Left colon (tissue), 2 donors: ENCODE data around the gene FAM20C. TPM values are rescaled to one million over a fixed set of nuclear protein-coding genes. Genes with fewer than 3 reads are reported as not detected.
A peak's percentile ranks its signal among the peaks of the same experiment; 100 is the strongest.

ENCODE experiments used
- ATAC-seq: fragments of 200-7000 bp; cut with Tn5 transposase; one replicate; pipeline ENCODE4 v1.9.1; 2020; ENCODE audit warnings: mild to moderate bottlenecking, moderate library complexity
- DNase-seq, 2 donors: peaks; one replicate each; pipeline ENCODE4 v3.0.0-alpha.2; 2020
- intact Hi-C, 2 donors: fragments of 100-400 bp; cut with DNase I in 1 of 2; cut with micrococcal nuclease in 1 of 2; formaldehyde crosslinking; loops; one replicate each; pipeline versions ENCODE4 v1.11.2 to v1.14.0; 2022; cut with DNase I, micrococcal nuclease
- long read RNA-seq: library from polyadenylated mRNA; unstranded; transcript quantifications from one replicate; pipeline ENCODE4 v2.0.0, GENCODE V29; 2021
- total RNA-seq, 2 donors: library from RNA; stranded (reverse); fragmentation: NEBNext Ultra II Directional; extraction: Animal tissue kit (Norgen Biotek cat#: 25700); gene quantifications; one replicate each; pipeline ENCODE4 v1.2.1, GENCODE V29; 2021
- donor health status: DM: no; HTN: no; CAD: no.
- donor health status: DM: yes; HTN: yes; CAD: no.

FAM20C gene
- total RNA-seq, result 10 to 100 TPM; 11.3 to 16.9 TPM
- long read RNA-seq, transcript FAM20C-201 (10 exons, 2,751 nt), result major isoform, 32 of 41 reads
- long read RNA-seq, partial matches to known transcripts, result 5 of 41 reads
- long read RNA-seq, other reads (novel, unspliced or antisense), result 1 of 41 reads

DNA sequence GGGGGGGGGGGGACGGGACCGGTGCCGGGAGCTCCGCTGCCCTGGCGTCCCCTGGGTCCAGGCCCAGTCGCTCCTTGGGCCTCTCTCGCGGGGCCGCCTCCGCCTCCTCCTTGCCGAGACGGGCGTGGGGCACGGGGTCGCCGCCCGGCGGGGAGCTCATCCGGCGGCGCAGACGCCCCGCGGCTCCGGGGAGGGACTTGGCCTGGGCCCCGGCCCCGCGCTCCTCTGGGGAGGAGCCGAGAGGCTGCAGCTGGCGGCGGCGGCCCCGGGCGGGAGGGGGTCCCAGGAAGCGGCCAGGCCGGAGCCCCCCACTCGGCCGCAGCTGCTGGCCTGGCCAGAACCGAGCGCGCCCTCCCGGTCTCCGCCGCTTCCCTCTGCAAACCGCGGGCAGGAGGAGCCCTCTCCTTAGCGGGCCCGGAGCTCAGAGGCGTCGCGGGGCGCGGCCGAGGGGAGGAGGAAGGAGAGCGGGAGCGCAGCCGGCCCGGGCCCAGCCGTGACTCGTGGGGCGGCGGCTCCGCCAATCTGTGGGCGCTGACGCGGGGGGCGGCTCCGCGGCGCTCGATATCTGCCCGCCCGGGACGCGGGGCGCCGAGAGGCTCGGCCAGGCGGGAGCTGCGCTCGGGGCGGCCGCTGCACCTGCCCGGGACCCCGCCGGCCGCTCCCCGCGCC lies at the start of gene FAM20C:
TSS of gene FAM20C (plus strand) at position 591 of the 669 bp plus-strand sequence. CDS start 629 bp downstream, outside the sequence.
- DNase-seq (peak; percentile 78 to 83), ATAC-seq (peak; percentile 87)
- intact Hi-C loops, result no loop called here

DNA sequence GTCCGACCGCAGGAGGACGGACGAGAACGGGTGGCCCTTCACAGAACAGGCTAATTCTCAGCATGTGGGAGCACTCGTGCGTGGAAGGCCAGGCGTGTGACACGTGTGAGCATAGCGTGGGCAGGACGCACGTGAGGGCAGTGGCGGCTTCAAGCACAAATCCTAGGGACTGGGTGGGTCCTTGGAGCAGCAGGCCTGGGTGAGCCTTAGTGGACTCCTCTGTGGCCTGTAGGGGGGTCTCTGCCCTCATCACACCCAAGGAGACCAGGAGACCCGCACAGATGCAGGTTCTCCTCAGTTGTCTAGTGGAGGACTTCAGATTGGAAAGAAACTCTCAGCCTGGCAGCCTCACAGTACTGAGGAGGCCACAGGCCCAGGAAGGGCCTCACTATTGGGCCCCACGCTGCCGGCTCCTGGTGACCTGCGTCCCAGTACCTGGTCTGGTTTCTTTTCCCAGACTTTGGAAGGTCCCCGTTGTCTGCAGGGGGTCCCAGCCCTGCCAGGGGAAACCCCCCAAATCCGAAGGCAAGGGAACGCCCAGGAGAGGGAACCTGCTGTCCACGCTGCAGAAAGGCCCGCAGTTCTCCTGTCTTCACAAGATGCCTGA lies 49.1 kb upstream of the FAM20C start:
- DNase-seq (peak in 1 of 2 donors; percentile 18), ATAC-seq (no peak)
- intact Hi-C loops, result no loop called here

DNA sequence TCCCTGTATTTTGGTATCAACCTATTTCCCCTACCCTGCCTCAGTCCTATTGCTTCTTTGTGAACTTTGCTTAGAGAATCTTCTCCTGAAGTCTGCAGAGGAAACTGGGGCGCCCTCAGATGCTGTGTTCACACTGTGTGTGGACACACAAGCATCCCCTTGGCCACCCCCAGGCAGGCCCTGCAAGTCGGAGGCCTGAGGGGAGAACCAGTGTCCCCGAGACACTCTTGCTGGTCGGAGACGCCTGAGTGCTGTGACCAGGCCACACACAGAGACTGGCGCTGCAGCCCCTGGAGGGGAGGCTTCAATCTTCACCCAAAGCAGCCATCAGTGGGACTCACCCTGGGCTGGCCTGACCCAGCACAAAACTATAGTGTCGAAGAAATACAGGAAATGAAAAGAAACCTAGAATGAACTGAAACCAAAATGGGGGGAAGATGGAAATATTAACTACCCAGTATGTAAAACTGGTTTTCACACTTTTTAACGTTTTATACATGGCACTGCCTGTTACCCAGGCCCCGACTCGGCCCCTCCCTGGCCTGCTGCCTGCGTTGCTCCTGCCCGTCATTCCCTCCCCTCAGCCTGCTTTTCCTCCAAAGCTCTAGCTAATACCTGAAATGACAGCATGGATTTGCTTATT lies 48.4 kb upstream of the FAM20C start:
- peak in 1 of 2 donors; percentile 20 for DNase-seq

DNA sequence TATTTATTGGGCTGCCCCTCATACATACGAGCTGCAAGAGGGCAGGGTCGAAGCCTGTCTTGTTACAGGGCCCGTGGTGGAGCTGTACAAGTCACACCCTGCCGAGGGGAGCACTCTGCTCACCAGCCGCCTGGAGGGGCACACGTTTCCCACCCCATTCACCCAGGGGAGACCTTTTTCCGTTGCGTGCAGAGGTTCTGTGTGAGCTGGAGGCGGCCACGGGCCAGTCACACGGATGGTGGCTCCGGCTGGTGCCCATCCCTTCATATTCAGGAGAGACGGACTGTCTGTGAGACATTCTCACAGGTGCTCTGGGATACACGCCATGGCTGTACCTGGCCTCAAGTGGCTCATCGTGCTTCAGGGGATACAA lies 47.9 kb upstream of the FAM20C start:
- DNase-seq (no peak), ATAC-seq (no peak)
- intact Hi-C loops, result no loop called here

More for the DNA sequence above, 48.4 kb upstream of the FAM20C start:
- ATAC-seq, result no peak
- intact Hi-C loops, result no loop called here

DNA sequence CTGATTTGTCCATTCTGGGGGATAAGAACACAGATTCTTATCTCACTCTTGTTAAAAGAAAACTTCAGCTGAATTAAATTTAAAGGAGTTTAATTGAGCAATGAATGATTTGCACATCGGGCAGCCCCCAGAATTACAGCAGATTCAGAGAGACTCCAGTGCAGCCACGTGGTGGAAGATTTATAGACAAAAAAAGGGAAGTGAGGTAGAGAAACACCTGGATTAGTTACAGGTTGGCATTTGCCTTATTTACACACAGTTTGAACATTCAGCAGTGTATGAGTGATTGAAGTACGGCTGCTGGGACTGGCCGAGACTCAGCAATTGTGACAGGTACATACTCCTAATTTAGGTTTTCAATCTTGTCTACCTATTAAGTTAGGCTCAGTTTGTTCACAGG lies 46.5 kb upstream of the FAM20C start:
- intact Hi-C loops, result no loop called here

DNA sequence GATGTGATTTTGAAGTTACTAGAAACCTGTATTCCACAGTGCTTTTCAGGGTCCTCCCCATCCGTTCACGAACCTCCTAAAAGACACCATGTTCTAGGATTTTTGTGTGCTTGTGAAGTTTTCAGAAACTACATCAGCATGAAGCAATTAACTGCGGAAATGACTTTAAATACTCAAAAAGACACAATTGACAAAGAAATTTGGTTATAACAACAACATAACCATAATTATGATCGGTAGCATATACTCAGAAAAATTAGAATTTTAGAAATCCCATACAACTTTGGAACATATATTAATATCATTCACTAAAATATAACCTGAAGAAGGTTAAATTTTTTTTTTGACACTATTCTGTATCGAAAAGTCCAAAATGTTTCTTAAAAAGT lies 43.8 kb upstream of the FAM20C start:
- intact Hi-C loops, result no loop called here
- no peak for ATAC-seq
- no peak for DNase-seq

More for the DNA sequence above, 46.5 kb upstream of the FAM20C start:
- ATAC-seq (no peak), DNase-seq (no peak)

DNA sequence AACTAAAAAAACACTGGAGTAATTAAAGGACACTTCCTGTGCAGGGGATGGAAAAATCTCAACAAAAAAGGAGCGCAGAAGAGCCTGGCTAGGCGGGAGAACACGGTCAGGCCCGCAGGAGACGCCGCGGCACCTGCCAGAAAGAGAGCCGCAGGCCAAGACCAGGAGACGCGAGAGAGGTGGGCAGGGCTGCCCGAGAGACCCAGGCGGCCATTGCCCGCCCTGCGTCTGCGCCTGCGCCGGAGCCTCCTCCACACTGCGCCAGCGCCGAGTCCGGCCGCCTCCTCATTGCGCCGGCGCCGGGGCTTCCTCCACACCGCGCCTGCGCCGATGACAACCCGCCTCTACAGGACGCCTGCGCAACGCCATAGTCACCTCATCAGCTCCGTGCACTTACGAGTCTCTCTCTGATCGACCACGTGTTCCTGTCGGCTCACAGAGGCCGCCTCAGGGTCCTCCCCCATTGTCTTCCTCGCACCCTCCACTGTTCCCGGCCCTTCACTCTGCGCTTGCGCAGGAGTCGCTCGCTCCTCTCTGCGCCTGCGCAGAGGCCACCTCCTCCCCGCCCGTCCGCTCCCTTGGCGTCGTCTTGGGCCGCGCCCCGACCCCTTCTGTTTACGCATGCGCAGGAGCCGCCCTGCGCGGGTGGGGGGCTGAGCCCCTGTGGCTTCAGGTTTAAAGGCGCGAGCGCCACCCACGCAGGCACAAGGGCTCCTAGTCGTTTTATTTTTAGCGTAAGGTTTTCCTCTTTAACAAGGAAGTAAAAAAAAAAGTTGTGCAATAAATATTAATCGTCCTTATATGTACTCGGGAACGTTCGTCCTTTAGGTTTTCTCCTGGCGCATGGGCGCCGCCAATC lies 43.2 kb upstream of the FAM20C start:
- DNase-seq (peak; percentile 96 to 99), ATAC-seq (peak; percentile 93)
- intact Hi-C loops, result no loop called here

DNA sequence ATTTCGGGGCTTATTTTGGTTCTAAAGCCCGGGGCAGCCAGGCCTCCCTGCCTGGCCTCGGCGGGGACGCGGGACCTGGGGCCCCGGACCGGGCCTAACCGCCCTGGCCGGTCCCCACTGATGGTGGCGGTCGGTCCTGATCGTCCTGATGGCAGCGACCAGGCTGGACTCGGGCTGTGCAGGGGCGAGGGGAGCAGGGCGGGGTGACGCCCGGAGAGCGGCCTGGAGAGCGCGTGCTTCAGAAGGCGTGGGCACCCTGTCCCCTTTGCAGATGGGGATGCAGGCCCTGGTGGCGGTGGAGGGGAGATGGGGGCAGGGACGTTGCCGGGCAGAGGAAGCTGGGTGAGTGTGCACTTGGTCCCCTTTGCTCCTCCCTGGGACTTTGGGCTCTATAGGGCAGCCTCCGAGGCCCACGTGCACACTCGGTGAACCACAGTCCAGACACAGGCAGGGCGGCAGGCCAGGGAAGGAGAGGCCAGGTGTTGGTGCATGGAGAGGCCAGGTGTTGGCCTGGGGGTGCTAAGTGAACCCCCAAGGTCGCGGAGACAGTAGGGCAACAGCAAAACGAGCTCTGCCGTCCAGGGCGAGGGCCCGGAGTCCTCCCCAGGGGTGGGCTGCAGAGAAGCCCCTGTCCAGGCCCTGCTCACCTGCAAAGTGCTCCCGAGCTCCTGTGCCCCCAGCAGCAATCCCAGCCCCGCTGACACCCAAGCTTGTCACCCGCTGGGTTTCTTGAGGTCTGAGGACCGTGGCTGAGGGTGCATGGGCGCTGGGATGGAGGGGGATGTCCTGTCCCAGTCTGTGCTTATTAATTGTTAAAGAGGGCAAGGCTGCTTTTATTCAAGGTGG lies 42.4 kb upstream of the FAM20C start:
- intact Hi-C loops, result no loop called here
- DNase-seq, result peak; percentile 59 to 67
- ATAC-seq, result peak; percentile 8

DNA sequence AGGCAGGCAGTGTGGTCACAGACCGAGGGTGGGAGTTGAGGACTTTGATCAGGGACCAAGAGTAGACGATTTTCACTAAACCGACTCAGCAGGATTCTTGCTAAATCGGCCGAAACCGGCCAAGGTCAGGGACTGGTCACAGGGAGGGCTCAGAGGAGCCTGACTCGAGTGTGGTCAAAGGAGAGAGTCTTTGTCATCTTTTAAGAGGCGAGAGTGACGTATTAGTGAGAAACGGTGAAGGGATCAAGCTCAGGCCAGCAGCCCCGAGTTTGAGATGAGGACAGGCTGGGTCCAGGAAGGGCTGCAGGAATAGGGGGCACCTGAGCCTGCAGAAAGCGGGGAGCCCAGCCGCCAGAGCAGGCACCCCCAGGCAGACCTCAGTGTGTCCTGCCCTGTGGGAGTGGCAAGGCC lies 41.6 kb upstream of the FAM20C start:
- no peak for DNase-seq
- intact Hi-C loops, result no loop called here
- no peak for ATAC-seq

DNA sequence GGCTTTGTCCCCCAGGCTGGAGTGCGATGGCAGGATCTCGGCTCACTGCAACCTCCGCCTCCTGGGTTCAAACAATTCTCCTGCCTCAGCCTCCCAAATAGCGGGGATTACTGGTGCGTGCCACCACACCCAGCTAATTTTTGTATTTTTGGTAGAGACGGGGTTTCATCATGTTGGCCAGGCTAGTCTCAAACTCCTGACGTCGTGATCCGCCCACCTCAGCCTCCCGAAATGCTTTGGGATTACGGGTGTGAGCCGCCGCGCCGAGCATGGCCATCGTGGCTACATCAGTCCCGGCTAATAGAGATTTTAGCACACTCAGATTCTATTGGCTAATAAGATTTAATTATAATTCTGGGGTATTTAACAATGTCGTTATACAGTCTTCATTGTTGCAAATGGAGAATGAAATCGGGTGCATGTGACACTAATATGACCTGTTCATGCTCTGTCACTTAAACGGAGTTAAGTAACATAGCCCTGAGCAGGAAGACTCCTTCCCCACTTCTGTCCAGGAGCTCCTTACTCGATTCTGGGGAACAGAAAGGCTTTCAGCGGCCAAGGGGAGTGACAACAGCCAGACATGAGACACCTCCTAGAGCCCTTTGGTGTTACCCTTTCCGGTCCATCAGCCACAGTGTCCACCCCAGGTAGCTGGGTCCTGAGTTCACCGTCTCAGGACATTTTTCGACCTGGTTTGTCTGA lies 40.9 kb upstream of the FAM20C start:
- no peak for ATAC-seq
- intact Hi-C loops, result no loop called here
- DNase-seq, result no peak

DNA sequence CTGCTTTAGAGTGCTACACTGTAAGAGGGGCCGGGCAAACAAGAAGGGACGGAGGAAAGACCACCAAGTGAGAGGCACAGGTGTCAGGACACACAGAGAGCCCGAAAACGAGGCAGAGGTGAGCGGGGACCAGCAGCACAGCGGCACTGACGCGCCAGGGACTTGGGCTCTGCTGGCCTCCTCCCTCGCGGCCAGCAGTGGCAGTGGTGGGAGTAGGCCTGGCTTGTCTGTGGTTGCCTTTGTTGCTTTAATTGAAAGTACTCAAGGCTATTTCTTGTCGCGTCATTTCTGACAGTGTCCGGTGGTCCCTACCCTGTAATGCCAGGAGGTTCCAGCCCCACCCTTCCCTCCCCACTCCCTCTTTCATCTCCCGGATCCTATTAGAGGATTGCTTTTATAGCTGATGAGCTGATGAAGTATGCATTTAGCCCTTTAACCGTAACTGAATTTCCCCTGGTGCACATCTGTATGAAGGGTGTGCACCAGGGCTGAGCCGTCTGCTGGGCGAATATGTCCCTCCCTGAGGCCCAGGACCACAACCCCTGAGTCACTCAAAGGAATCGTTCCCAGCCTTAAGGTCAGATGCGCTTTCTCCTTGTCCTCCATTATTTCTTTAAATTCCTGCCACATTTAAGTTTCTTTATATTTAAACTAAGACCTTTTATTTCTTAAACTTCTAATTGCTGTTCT lies 39.5 kb upstream of the FAM20C start:
- no peak for DNase-seq
- no peak for ATAC-seq
- intact Hi-C loops, result no loop called here

DNA sequence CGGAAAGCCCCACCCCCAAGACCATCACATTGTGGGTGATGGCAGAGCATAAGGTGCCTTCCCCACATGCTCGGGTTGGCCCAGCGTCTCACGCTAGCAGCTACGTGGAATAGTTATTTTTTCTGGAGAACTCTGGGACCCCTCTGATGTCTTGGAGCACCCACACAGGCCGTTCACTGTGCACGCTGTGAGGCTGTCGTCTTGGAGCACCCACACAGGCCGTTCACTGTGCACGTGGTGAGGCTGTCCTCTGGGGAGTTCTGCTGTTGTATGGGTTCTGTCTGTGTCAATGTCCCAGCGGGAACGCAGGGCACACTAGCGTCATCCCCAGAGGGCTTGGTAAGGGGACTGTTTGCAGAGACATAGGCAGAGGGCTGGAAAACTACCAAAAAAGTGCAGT lies 38.8 kb upstream of the FAM20C start:
- DNase-seq (no peak), ATAC-seq (no peak)
- intact Hi-C loops, result no loop called here

DNA sequence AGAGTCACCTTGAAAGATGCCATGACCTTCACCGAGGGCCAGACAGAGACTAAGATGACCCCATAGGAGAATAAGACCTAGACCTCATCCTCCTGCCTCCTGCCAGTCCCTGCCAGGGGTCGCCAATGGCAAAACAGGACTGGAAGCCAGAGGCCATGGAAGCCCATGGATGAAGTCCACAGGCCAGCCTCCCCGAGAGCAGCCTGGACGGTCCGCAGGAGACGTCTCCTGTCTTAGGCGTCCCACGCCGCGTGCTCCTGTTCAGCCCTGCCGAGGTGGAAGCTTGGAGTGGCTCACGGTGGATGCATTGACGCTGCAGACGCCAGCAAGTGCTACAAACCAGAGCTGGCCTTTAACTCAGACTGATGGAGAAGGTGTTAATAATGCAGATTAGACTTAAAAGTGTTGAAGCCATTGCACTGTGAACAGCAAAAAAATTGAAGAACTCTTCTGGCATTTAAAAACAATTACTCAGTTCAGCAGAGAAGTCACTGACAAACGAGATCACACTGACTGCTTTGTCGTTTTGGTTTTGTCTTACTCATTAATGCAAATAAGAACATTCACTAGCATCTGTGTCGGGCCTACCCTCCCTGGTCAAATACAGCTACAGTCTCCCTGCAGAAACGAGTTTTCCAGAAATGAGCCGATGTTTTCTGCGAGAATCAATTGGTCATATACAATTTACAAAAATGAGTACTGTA lies 38.1 kb upstream of the FAM20C start:
- intact Hi-C loops, result no loop called here
- DNase-seq (no peak), ATAC-seq (no peak)

DNA sequence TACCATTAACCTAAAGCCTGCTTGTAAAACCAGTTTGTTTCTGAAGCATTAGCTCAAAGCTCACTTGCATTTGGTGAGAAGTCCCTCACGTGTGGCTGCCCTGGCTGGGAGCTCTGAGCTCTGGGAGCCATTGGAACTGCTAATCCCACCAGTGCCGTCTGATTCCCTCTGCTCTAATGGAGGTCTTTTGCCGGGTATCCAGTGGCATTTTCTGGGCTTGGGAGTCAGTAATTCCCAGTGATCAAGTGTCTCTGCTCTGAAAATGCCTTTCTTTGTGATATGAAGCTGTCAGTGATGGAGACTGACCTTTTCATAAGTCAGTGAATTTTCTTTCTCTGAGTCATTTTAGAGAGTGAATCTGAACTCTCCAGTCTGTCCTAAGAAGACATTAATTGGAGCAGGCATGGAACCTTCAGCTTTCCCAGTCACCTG lies 36.9 kb upstream of the FAM20C start:
- ATAC-seq (peak; percentile 83), DNase-seq (peak in 1 of 2 donors; percentile 44)
- intact Hi-C loops, result no loop called here

DNA sequence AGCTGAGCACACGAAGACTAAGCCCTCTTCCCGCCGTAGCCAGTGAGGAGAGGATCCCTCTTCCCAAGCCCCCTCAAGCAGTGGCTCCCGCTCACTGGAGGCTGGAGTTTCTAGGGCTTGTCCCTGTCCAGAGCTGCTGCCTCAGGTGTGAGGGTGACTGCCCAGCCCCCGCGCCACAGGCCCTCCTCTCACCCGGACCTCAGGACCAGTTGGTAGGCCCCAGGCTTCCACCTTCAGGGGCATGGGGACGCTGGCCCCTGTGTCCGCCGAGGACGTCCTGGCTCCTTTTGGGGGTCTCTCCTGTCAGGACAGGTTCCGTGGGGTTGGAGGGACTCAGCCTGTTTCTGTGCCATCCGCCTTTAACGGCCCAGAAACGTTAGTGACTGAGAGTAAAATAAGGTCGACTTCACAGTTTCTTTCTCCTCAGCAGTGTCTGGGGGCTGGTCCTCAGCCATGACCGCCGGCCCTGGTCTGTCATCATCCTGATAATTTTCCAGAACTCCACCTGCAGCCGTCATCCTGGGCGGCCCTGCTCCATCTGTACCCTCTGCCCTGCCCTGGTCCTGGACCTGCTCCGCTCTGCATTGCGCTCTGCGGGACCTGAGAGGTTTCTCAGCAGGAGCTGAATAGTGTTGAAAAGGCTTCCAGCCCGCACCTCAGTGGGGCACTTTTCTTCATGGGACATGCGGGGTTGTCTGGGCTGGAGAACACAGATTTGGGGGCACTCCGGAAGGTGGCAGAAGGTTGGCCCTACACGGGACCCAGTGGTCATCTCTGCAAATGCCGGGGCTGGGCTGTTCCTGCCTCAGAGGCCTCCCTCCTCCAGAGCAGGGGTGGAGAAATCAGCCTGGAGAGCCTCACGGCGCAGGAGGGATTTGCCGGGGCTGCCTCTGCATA lies 36.0 kb upstream of the FAM20C start:
- ATAC-seq (no peak), DNase-seq (no peak)
- intact Hi-C loops, result no loop called here

DNA sequence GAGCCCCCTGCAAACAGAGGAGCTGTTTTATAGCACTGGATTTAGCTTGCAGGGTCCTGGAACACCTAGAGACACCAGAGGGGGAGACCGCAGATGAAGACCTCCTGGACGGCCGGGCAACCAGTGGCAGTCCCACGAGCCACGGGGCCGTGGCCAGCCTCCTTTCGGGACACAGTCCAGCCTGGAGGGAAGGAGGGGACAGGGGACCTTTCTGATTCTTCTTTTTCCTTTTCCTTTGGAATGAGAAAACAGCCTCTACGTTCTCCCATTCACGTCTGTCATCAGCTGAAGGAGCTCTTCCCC lies 35.4 kb upstream of the FAM20C start:
- intact Hi-C loops, result no loop called here
- ATAC-seq, result no peak
- DNase-seq, result no peak
